HEK293T (cell line): ENCODE results near the gene HIPK4.

Experiments used
- CTCF ChIA-PET: fragments of 350-600 bp; formaldehyde crosslinking; extraction: SDS; loops from one replicate; lab custom pipeline; 2021; ENCODE audit warnings: antibody characterized with exemption, inconsistent platforms; lab: Yijun Ruan, JAX
- POLR2A ChIA-PET: fragments of 350-600 bp; formaldehyde crosslinking; extraction: SDS; loops from one replicate; lab custom pipeline; 2020; ENCODE audit warnings: antibody characterized with exemption, inconsistent platforms; lab: Yijun Ruan, JAX
- DNase-seq: peaks from one replicate; pipeline ENCODE4 v3.0.0; 2012; ENCODE audit warnings: mixed read lengths; ENCODE audit errors: extremely low spot score
- ARNT ChIP-seq: fragments of 450-650 bp; IDR thresholded peaks from 2 replicates; pipeline ENCODE4 v1.6.1; 2017; ENCODE audit warnings: mild to moderate bottlenecking
- BHLHE40 ChIP-seq: fragments of 450-650 bp; IDR thresholded peaks from 2 replicates; pipeline ENCODE4 v1.6.1; 2016; ENCODE audit warnings: mild to moderate bottlenecking, moderate library complexity, borderline replicate concordance
- CTBP1 ChIP-seq: fragments of 450-650 bp; IDR thresholded peaks from 2 replicates; pipeline ENCODE4 v1.6.1; 2016; ENCODE audit warnings: borderline replicate concordance
- ELF4 ChIP-seq: fragments of 450-650 bp; IDR thresholded peaks from 2 replicates; pipeline ENCODE4 v1.6.1; 2017; ENCODE audit warnings: antibody characterized with exemption
- FOXA1 ChIP-seq: fragments of 450-650 bp; IDR thresholded peaks from 2 replicates; pipeline ENCODE4 v1.6.1; 2016; ENCODE audit warnings: mild to moderate bottlenecking
- FOXK2 ChIP-seq: fragments of 450-650 bp; IDR thresholded peaks from 2 replicates; pipeline ENCODE4 v1.6.1; 2016; ENCODE audit warnings: mild to moderate bottlenecking
- FOXM1 ChIP-seq: fragments of 450-650 bp; IDR thresholded peaks from 2 replicates; pipeline ENCODE4 v1.6.1; 2017; ENCODE audit warnings: mild to moderate bottlenecking, borderline replicate concordance
- HDGF ChIP-seq: fragments of 450-650 bp; IDR thresholded peaks from 2 replicates; pipeline ENCODE4 v1.6.1; 2017; ENCODE audit warnings: antibody characterized with exemption, borderline replicate concordance
- L3MBTL2 ChIP-seq: fragments of 450-650 bp; conservative IDR thresholded peaks from 2 replicates; pipeline ENCODE4 v1.6.1; 2016; ENCODE audit warnings: mild to moderate bottlenecking
- LEF1 ChIP-seq: fragments of 450-650 bp; IDR thresholded peaks from 2 replicates; pipeline ENCODE4 v1.6.1; 2017; ENCODE audit warnings: mild to moderate bottlenecking, borderline replicate concordance
- NFRKB ChIP-seq: fragments of 450-650 bp; IDR thresholded peaks from 2 replicates; pipeline ENCODE4 v1.6.1; 2016; ENCODE audit warnings: mild to moderate bottlenecking, moderate library complexity
- PKNOX1 ChIP-seq: fragments of 450-650 bp; IDR thresholded peaks from 2 replicates; pipeline ENCODE4 v1.6.1; 2016
- SP1 ChIP-seq: fragments of 450-650 bp; IDR thresholded peaks from 2 replicates; pipeline ENCODE4 v1.6.1; 2017
- SUZ12 ChIP-seq: fragments of 450-650 bp; IDR thresholded peaks from 2 replicates; pipeline ENCODE4 v1.6.1; 2016; ENCODE audit warnings: mild to moderate bottlenecking
- TARDBP ChIP-seq: fragments of 450-650 bp; IDR thresholded peaks from 2 replicates; pipeline ENCODE4 v1.6.1; 2016
- ZNF384 ChIP-seq: fragments of 450-650 bp; IDR thresholded peaks from 2 replicates; pipeline ENCODE4 v1.6.1; 2016

HIPK4 gene

GRCh38 chr19:40425450-40426287 lies 35.7 kb upstream of the HIPK4 start, which contains the start of gene SERTAD1:
Gene SERTAD1 (minus strand): TSS chr19:40425992. CDS start chr19:40423546, 2,446 bp downstream.
- ChIA-PET POLR2A (interaction anchor here (0.6 to 2.6 kb wide), 17 partner anchors 7 to 319 kb away, joined by 3 to 51 read pairs (median 5); partner anchors contain the start of genes AKT2, BLVRB, C19orf47 and PLD3), CTCF (interaction anchor here (0.6 to 1.2 kb wide), 4 partner anchors 10 to 209 kb away, joined by 3 to 5 read pairs (median 4); no protein-coding TSS in a partner anchor)
- TF ChIP-seq ELF4 (peak; percentile 62), TARDBP (no peak), FOXM1 (no peak), ARNT (no peak), SUZ12 (no peak), BHLHE40 (no peak), HDGF (no peak), NFRKB (no peak), ZNF384 (no peak), PKNOX1 (peak; percentile 64; the same call in 1 of the 2 replicates), LEF1 (no peak), CTBP1 (no peak), FOXA1 (no peak)
- peak; percentile 97 for DNase-seq

GRCh38 chr19:40424637-40425449 lies 34.9 kb upstream of the HIPK4 start:
- ChIA-PET CTCF (interaction anchor here (0.7 kb wide), 1 partner anchor 9 kb away, joined by 3 read pairs; no protein-coding TSS in a partner anchor), POLR2A (interaction anchor here (0.9 to 1.3 kb wide), 4 partner anchors 8 to 77 kb away, joined by 3 to 11 read pairs (median 6); partner anchors contain the start of genes BLVRB, C19orf47, PLD3 and SERTAD3)
- peak; percentile 59 for DNase-seq
- no peak for TF ChIP-seq FOXA1
- no peak for TF ChIP-seq ELF4
- no peak for TF ChIP-seq PKNOX1
- no peak for TF ChIP-seq HDGF
- no peak for TF ChIP-seq NFRKB

GRCh38 chr19:40423938-40424337 lies 34.0 kb upstream of the HIPK4 start:
- CTCF ChIA-PET: no interaction called here
- POLR2A ChIA-PET: interaction anchor here (1.3 to 2.3 kb wide), 2 partner anchors 9 to 20 kb away, joined by 11 to 14 read pairs; partner anchors contain the start of gene SERTAD3
- DNase-seq: no peak

GRCh38 chr19:40422748-40423566 lies 33.0 kb upstream of the HIPK4 start:
- ChIA-PET POLR2A (interaction anchor here (1.1 to 2.3 kb wide), 2 partner anchors 11 to 21 kb away, joined by 4 to 14 read pairs; partner anchors contain the start of gene SERTAD3), CTCF (interaction anchor here (1.6 kb wide), 1 partner anchor 65 kb away, joined by 3 read pairs; no protein-coding TSS in a partner anchor)
- DNase-seq: no peak
- no peak for TF ChIP-seq LEF1
- no peak for TF ChIP-seq PKNOX1
- TF ChIP-seq BHLHE40: no peak
- TF ChIP-seq ZNF384: no peak
- TF ChIP-seq NFRKB: no peak

More at GRCh38 chr19:40423938-40424337, 34.0 kb upstream of the HIPK4 start:
- no peak for TF ChIP-seq FOXK2
- no peak for TF ChIP-seq SUZ12
- no peak for TF ChIP-seq FOXM1
- TF ChIP-seq BHLHE40: no peak
- no peak for TF ChIP-seq ARNT
- TF ChIP-seq PKNOX1: no peak
- TF ChIP-seq CTBP1: no peak
- TF ChIP-seq FOXA1: no peak
- no peak for TF ChIP-seq TARDBP
- TF ChIP-seq SP1: no peak
- no peak for TF ChIP-seq HDGF
- TF ChIP-seq NFRKB: no peak
- no peak for TF ChIP-seq L3MBTL2
- no peak for TF ChIP-seq ZNF384
- no peak for TF ChIP-seq ELF4
- TF ChIP-seq LEF1: no peak
